Neural crest cell (in vitro differentiated cells): Measurements from ENCODE around the gene ELF2. TPM values are rescaled to one million over a fixed set of nuclear protein-coding genes. Genes with fewer than 3 reads are reported as not detected.

Source experiments
- DNase-seq: peaks from one replicate; pipeline ENCODE4 v3.0.0; 2021; ENCODE audit warnings: low read depth, mixed read lengths, low spot score
- H3K27ac Mint-ChIP-seq: one replicate; pipeline ENCODE4 v1.8.0; 2021; ENCODE audit warnings: mild to moderate bottlenecking, mixed read lengths; ENCODE audit not compliant: unreplicated experiment
- H3K27me3 Mint-ChIP-seq: 2 replicates; pipeline ENCODE4 v1.8.0; 2021; ENCODE audit warnings: low read depth, mild to moderate bottlenecking, mixed read lengths
- H3K36me3 Mint-ChIP-seq: 2 replicates; pipeline ENCODE4 v1.8.0; 2021; ENCODE audit warnings: low read depth, mild to moderate bottlenecking, mixed read lengths
- H3K4me1 Mint-ChIP-seq: 2 replicates; pipeline ENCODE4 v1.8.0; 2021; ENCODE audit warnings: mixed read lengths
- H3K4me3 Mint-ChIP-seq: one replicate; pipeline ENCODE4 v1.8.0; 2021; ENCODE audit warnings: mild to moderate bottlenecking, mixed read lengths
- H3K9me3 Mint-ChIP-seq: 2 replicates; pipeline ENCODE4 v1.8.0; 2021; ENCODE audit warnings: mixed read lengths
- CTCF ChIP-seq: fragments of 200-600 bp; sonication (generic); conservative IDR thresholded peaks from 2 replicates; pipeline ENCODE4 v1.5.0; 2021; ENCODE audit warnings: antibody characterized with exemption, mild to moderate bottlenecking
- total RNA-seq: library from RNA; stranded (reverse); gene quantifications from 2 replicates; pipeline ENCODE4 v1.2.1, GENCODE V29; 2021

ELF2 gene
- total RNA-seq, 1 donor from 2014 or later: 39.4 TPM

- Mint-ChIP-seq H3K4me1 (no peaks in the 10 kb centered on the region), H3K27ac (no peak overlapping the region), H3K9me3 (peaks cover 3% of the 10 kb centered on the region), H3K4me3 (no peak overlapping the region), H3K36me3 (no peaks in the 10 kb centered on the region), H3K27me3 (no peaks in the 10 kb centered on the region)
- no peak for DNase-seq
- TF ChIP-seq CTCF: no peak
These were observed 19.4 kb upstream of the ELF2 start for GRCh38 chr4:139196462-139196861.

GRCh38 chr4:139191373-139191772, 14.4 kb upstream of the ELF2 start:
- H3K27me3 Mint-ChIP-seq: no peaks in the 10 kb centered on the region
- no peak overlapping the region for H3K4me3 Mint-ChIP-seq
- no peak for TF ChIP-seq CTCF
- H3K27ac Mint-ChIP-seq: no peak overlapping the region
- no peak for DNase-seq
- H3K36me3 Mint-ChIP-seq: no peaks in the 10 kb centered on the region
- H3K4me1 Mint-ChIP-seq: peaks cover 4% of the 10 kb centered on the region
- no peaks in the 10 kb centered on the region for H3K9me3 Mint-ChIP-seq

GRCh38 chr4:139189972-139190371, 13.0 kb upstream of the ELF2 start:
- H3K27ac Mint-ChIP-seq: no peak overlapping the region
- TF ChIP-seq CTCF: no peak

GRCh38 chr4:139189417-139189749, 12.4 kb upstream of the ELF2 start:
- Mint-ChIP-seq H3K27me3 (no peaks in the 10 kb centered on the region), H3K4me1 (peaks cover 4% of the 10 kb centered on the region), H3K9me3 (no peaks in the 10 kb centered on the region), H3K27ac (no peak overlapping the region), H3K4me3 (no peak overlapping the region), H3K36me3 (no peaks in the 10 kb centered on the region)
- DNase-seq: no peak
- TF ChIP-seq CTCF: no peak

More at GRCh38 chr4:139189972-139190371, 13.0 kb upstream of the ELF2 start:
- Mint-ChIP-seq H3K4me1 (peaks cover 4% of the 10 kb centered on the region), H3K36me3 (no peaks in the 10 kb centered on the region), H3K27me3 (no peaks in the 10 kb centered on the region), H3K4me3 (no peak overlapping the region), H3K9me3 (no peaks in the 10 kb centered on the region)
- DNase-seq: no peak

GRCh38 chr4:139188648-139189416, 11.8 kb upstream of the ELF2 start:
- Mint-ChIP-seq H3K36me3 (no peaks in the 10 kb centered on the region), H3K4me1 (peaks cover 4% of the 10 kb centered on the region), H3K4me3 (no peak overlapping the region), H3K27ac (no peak overlapping the region), H3K27me3 (no peaks in the 10 kb centered on the region), H3K9me3 (no peaks in the 10 kb centered on the region)
- DNase-seq: no peak
- TF ChIP-seq CTCF: no peak
